Measurements from ENCODE around the gene NEGR1. TPM values are rescaled to one million over a fixed set of nuclear protein-coding genes. Genes with fewer than 3 reads are reported as not detected.

NEGR1 gene
- total and polyA plus RNA-seq, 2 donors (not counting 3 experiments of a cell fraction or from before 2014, with no cell fraction given), result 6.8 to 21.8 TPM

- H3K79me2 ChIP-seq (ENCODE audit: control insufficient read depth, insufficient read depth, low read length), result no peaks in the 10 kb centered on the region
- H3K9me3 ChIP-seq (replicated peaks; ENCODE audit: control insufficient read depth, insufficient read depth, low read length), result no peaks in the 10 kb centered on the region
- ChIA-PET CTCF (no interaction called here), POLR2A (no interaction called here)
- intact Hi-C loops (cut with micrococcal nuclease), result no loop called here
- DNase-seq (ENCODE audit: low read depth, low spot score), result no peak
- H4K20me1 ChIP-seq (replicated peaks; ENCODE audit: control insufficient read depth, extremely low read depth, insufficient read depth, low read length), result no peaks in the 10 kb centered on the region
- no peak overlapping the region for H3K4me2 ChIP-seq (ENCODE audit: insufficient read depth, low read length)
- H3K36me3 ChIP-seq (ENCODE audit: control insufficient read depth in 2 of 2, extremely low read depth in 1 of 2, insufficient read depth in 2 of 2, low read length in 2 of 2), result no peaks in the 10 kb centered on the region
- BruUV-seq (replicated peaks), result no TSS peak
- no peak overlapping the region for H2AFZ ChIP-seq (ENCODE audit: low read depth, low read length)
- H3K27me3 ChIP-seq (ENCODE audit: control insufficient read depth in 2 of 2, insufficient read depth in 2 of 2, low read length in 2 of 2), result no peaks in the 10 kb centered on the region
- H3K9me1 ChIP-seq (replicated peaks; ENCODE audit: control insufficient read depth, extremely low read depth, insufficient read depth, low read length), result no peaks in the 10 kb centered on the region
- FAIRE-seq, result no peak
- dilution Hi-C loops (cut with MboI; ENCODE audit: extremely low pct_ligation_motif_present, low sequenced_read_pairs), result no loop called here
- H3K9ac ChIP-seq (replicated peaks; ENCODE audit: extremely low read depth, insufficient read depth, low read length), result no peak overlapping the region
- H3K4me3 ChIP-seq (replicated peaks in 1 of 3; ENCODE audit: insufficient read depth in 1 of 3, low read depth in 1 of 3, low read length in 3 of 3), result no peak overlapping the region
- H3K27ac ChIP-seq (ENCODE audit: insufficient read depth, low read depth, low read length), result no peak overlapping the region
- H3K4me1 ChIP-seq (ENCODE audit: control insufficient read depth, extremely low read depth, insufficient read depth, low read length), result no peaks in the 10 kb centered on the region
- TF ChIP-seq JUN (IDR thresholded peaks at IDR 0.05; ENCODE audit: borderline replicate concordance, insufficient read depth, insufficient read length, low read depth) (no peak), GATA2 (IDR thresholded peaks at IDR 0.05; ENCODE audit: insufficient read depth, insufficient read length, low read depth, low read length) (no peak), FOS (IDR thresholded peaks at IDR 0.05; ENCODE audit: borderline replicate concordance, insufficient read depth, low read length) (no peak), MYC (IDR thresholded peaks at IDR 0.05; ENCODE audit: low read depth, low read length) (no peak), CTCF (IDR thresholded peaks at IDR 0.05; ENCODE audit: extremely low read depth in 1 of 2, insufficient read depth in 1 of 2, low read depth in 1 of 2, low read length in 2 of 2) (no peak), POLR2A (IDR thresholded peaks at IDR 0.05; ENCODE audit: low read depth, low read length) (no peak), POLR2AphosphoS5 (IDR thresholded peaks at IDR 0.05; ENCODE audit: insufficient read depth, low read depth, low read length) (no peak), EZH2 (IDR thresholded peaks at IDR 0.05; ENCODE audit: borderline replicate concordance, low read depth, low read length, severe bottlenecking) (no peak)
- TF ChIP-seq, protein P1, sequence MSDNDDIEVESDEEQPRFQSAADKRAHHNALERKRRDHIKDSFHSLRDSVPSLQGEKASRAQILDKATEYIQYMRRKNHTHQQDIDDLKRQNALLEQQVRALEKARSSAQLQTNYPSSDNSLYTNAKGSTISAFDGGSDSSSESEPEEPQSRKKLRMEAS (IDR thresholded peaks at IDR 0.05; ENCODE audit: insufficient read depth, insufficient read length), result no peak
Measured at GRCh38 chr1:71753746-71754145, 528.6 kb downstream of the NEGR1 start.
